OCI-LY7 (cell line): Measurements from ENCODE around the gene DAPK2. TPM values are rescaled to one million over a fixed set of nuclear protein-coding genes. Genes with fewer than 3 reads are reported as not detected.

Experiments
- BruUV-seq: library from RNA; stranded (reverse); fragments of 400-500 nt; replicated peaks from 2 replicates; lab custom pipeline; 2021; lab: Mats Ljungman, UMichigan
- CTCF ChIA-PET: fragments of 300-600 bp; sonication (Branson Sonifier 250); formaldehyde crosslinking; loops from one replicate; lab custom pipeline; 2022; ENCODE audit warnings: antibody characterized with exemption; ENCODE audit not compliant: unreplicated experiment; lab: Charles Lee
- POLR2A ChIA-PET: fragments of 300-600 bp; sonication (Branson Sonifier 250); formaldehyde crosslinking; loops from one replicate; lab custom pipeline; 2022; ENCODE audit warnings: antibody characterized with exemption; lab: Charles Lee
- DNase-seq: peaks from one replicate; pipeline ENCODE4 v3.0.0-alpha.2; 2015; ENCODE audit warnings: low spot score
- H2AFZ ChIP-seq: fragments of 200-600 bp; sonication (generic), shearing (Covaris generic); 2 replicates; pipeline ENCODE4 v1.6.1; 2014; ENCODE audit warnings: mild to moderate bottlenecking, antibody characterized with exemption, low read length, moderate library complexity
- H3K27ac ChIP-seq: fragments of 200-600 bp; sonication (generic); 2 replicates; pipeline ENCODE4 v1.5.1; 2014; ENCODE audit warnings: mixed run types, low read depth, mild to moderate bottlenecking, moderate library complexity, low read length, inconsistent platforms; ENCODE audit not compliant: poor library complexity, severe bottlenecking
- H3K36me3 ChIP-seq: fragments of 200-600 bp; sonication (generic); 2 replicates; pipeline ENCODE4 v1.6.1; 2014; ENCODE audit warnings: mild to moderate bottlenecking, antibody characterized with exemption, low read length, moderate library complexity, mixed read lengths; ENCODE audit not compliant: insufficient read depth
- H3K4me1 ChIP-seq: fragments of 200-600 bp; sonication (generic); 2 replicates; pipeline ENCODE4 v1.5.1; 2014; ENCODE audit warnings: mild to moderate bottlenecking, low read length; ENCODE audit not compliant: insufficient read depth, poor library complexity, severe bottlenecking
- H3K4me2 ChIP-seq: fragments of 200-600 bp; sonication (generic); 2 replicates; pipeline ENCODE4 v1.6.1; 2014; ENCODE audit warnings: mild to moderate bottlenecking, low read length
- H3K4me3 ChIP-seq: fragments of 200-600 bp; sonication (generic); 2 replicates; pipeline ENCODE4 v1.5.1; 2014; ENCODE audit warnings: mild to moderate bottlenecking, low read depth, low read length; ENCODE audit not compliant: poor library complexity, severe bottlenecking
- H3K79me2 ChIP-seq: fragments of 200-600 bp; sonication (generic); 2 replicates; pipeline ENCODE4 v1.6.1; 2016; ENCODE audit warnings: low read depth, mild to moderate bottlenecking, low read length, moderate library complexity, mixed read lengths; ENCODE audit not compliant: insufficient read depth
- H3K9me2 ChIP-seq: fragments of 200-600 bp; sonication (generic); 2 replicates; pipeline ENCODE4 v1.6.1; 2016; ENCODE audit warnings: mild to moderate bottlenecking, low read length, mixed read lengths; ENCODE audit not compliant: insufficient read depth
- H3K9me3 ChIP-seq: fragments of 200-600 bp; sonication (generic); 2 replicates; pipeline ENCODE4 v1.6.1; 2014; ENCODE audit warnings: mild to moderate bottlenecking, mixed run types, low read length, mixed read lengths
- H4K20me1 ChIP-seq: fragments of 200-600 bp; sonication (generic); 2 replicates; pipeline ENCODE4 v1.6.1; 2014; ENCODE audit warnings: mild to moderate bottlenecking, antibody characterized with exemption, low read length, moderate library complexity, mixed read lengths; ENCODE audit not compliant: insufficient read depth
- EZH2phosphoT487 ChIP-seq: fragments of 200-600 bp; sonication (generic); IDR thresholded peaks from 2 replicates; pipeline ENCODE4 v1.6.1; 2018; ENCODE audit warnings: low read depth, borderline replicate concordance, mild to moderate bottlenecking, mixed run types, antibody characterized with exemption, low read length, moderate library complexity, mixed read lengths
- intact Hi-C: fragments of 100-400 bp; cut with micrococcal nuclease; formaldehyde crosslinking; loops from one replicate; pipeline ENCODE4 v1.10.0; 2022; ENCODE audit not compliant: unreplicated experiment
- total RNA-seq, 2 experiments: library from RNA; depleted of rRNA in 1 of 2; stranded (reverse); fragments of >200 nt in 1 of 2; shearing (Covaris generic) in 1 of 2; gene quantifications; 2 replicates each; pipeline ENCODE4 v1.2.3, GENCODE V29; 2014 to 2022
- TF ChIP-seq, protein P1 (sequence below): fragments of 200-600 bp; sonication (generic); conservative IDR thresholded peaks from 2 replicates; pipeline ENCODE4 v1.5.1; 2014; ENCODE audit warnings: mild to moderate bottlenecking, antibody characterized with exemption, low read length, moderate library complexity, mixed read lengths

Gene DAPK2
- total RNA-seq, 2 experiments from 2014 or later = 0.36 to 1.2 TPM

DNA sequence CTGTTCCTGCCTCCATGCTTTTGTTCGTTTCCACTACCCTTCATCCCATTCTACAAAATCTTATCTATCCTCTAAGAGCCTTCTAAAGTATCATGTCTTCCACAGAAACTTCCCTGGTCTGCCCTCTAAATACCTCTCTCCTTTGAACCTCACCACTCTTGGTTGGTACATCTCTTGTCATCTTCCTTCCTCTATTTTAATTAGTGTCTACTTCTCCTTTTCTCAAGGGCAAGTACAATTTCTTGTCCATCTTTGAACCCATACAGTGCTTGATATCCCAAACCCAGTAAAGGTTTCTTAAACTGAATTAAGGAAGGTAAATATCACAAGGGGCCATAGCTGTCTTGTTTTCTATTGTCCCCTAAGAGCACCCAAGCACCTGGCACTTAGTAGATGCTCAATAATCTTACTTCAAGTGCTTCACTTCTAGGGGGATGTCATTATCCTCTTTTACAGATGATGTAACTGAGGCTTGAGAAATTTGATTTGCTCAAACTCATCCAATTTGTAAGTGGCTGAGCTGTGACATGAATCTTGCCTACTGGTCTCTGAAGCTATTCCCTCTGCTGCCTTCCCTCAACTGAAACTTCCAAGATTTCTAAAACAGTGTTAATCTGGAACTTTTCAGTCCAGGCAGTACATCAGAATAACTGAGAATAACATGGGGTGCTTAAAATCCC, 2.6 kb upstream of the DAPK2 start:
- Histone ChIP-seq H3K4me3 (no peak overlapping the region), H3K79me2 (no peaks in the 10 kb centered on the region), H3K27ac (no peak overlapping the region), H3K9me2 (no peaks in the 10 kb centered on the region), H3K4me2 (no peak overlapping the region), H3K4me1 (peaks cover 31% of the 10 kb centered on the region), H2AFZ (no peak overlapping the region), H4K20me1 (no peaks in the 10 kb centered on the region), H3K9me3 (no peaks in the 10 kb centered on the region), H3K36me3 (no peaks in the 10 kb centered on the region)
- ChIA-PET CTCF (no interaction called here), POLR2A (interaction anchor here (0.5 kb wide), 1 partner anchor 116 kb away, joined by 3 read pairs; no protein-coding TSS in a partner anchor)
- DNase-seq = peak; percentile 14
- TF ChIP-seq, protein P1, sequence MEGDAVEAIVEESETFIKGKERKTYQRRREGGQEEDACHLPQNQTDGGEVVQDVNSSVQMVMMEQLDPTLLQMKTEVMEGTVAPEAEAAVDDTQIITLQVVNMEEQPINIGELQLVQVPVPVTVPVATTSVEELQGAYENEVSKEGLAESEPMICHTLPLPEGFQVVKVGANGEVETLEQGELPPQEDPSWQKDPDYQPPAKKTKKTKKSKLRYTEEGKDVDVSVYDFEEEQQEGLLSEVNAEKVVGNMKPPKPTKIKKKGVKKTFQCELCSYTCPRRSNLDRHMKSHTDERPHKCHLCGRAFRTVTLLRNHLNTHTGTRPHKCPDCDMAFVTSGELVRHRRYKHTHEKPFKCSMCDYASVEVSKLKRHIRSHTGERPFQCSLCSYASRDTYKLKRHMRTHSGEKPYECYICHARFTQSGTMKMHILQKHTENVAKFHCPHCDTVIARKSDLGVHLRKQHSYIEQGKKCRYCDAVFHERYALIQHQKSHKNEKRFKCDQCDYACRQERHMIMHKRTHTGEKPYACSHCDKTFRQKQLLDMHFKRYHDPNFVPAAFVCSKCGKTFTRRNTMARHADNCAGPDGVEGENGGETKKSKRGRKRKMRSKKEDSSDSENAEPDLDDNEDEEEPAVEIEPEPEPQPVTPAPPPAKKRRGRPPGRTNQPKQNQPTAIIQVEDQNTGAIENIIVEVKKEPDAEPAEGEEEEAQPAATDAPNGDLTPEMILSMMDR = no peak
- no peak for TF ChIP-seq EZH2phosphoT487
- intact Hi-C loops = no loop called here
- no TSS peak for BruUV-seq

DNA sequence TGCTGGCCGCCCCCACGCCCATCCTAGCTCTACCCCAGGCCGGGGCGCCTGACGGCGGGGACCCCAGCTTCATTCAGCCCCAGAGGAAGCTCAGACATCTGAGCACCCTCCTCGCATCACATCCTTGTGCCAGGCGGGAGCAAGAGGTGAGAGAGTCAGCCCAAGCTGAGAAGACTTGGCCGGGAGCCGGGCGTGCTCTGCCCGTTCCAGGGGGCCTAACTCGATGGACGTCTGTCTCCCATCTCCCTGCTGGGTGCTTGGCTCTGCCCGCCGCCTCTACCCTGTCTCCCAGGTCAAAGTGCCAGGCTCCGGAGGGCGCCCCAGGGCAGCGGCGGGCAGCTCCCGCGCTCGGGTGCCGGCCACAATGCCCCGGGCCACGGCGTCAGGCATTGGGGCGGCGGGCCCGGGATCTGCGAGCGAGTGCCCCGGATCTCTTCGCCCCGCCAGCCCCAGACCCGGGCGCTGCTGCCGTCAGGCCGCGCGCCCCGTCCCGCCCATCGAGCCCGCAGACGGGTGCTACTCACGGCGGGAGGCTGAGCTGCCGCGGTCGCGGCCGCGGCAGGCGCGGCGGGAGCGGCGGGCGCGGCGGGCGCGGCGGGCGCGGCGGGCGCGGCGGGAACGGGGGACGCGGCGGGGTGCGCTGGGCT, 388 bp downstream of the DAPK2 start:
- Histone ChIP-seq H3K4me3 (peak overlapping the region; percentile 47), H3K9me2 (no peaks in the 10 kb centered on the region), H2AFZ (no peak overlapping the region), H3K79me2 (no peaks in the 10 kb centered on the region), H3K36me3 (no peaks in the 10 kb centered on the region), H3K4me1 (peaks cover 32% of the 10 kb centered on the region), H4K20me1 (no peaks in the 10 kb centered on the region), H3K9me3 (no peaks in the 10 kb centered on the region), H3K27ac (no peak overlapping the region), H3K4me2 (peak overlapping the region; percentile 60; the same call in 1 of the 2 replicates)
- no TSS peak for BruUV-seq
- ChIA-PET POLR2A (no interaction called here), CTCF (interaction anchor here (1.6 kb wide), 1 partner anchor 101 kb away, joined by 7 read pairs; no protein-coding TSS in a partner anchor)
- DNase-seq = no peak
- no peak for TF ChIP-seq EZH2phosphoT487
- TF ChIP-seq, protein P1 = no peak
- intact Hi-C loops = no loop called here

DNA sequence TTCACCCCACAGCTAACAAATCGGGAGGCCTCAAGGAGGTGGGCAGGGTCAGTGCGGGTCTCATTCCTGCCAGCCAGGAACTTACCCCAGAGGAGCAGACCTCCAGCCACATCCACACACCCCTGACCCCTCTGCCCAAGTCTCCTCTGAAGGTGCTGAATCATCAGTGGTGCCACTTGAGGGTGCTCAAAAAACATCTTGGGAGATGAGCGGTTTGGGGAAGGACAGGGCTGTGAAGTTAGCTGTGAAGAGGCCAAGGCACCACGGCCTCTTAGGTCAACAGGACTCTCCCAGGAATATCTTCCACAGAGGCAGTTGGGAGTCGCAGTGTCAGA, 1.2 kb downstream of the DAPK2 start:
- ChIA-PET POLR2A (no interaction called here), CTCF (interaction anchor here (1.6 kb wide), 1 partner anchor 100 kb away, joined by 7 read pairs; no protein-coding TSS in a partner anchor)
- intact Hi-C loops = no loop called here
- Histone ChIP-seq H4K20me1 (no peaks in the 10 kb centered on the region), H3K9me3 (no peaks in the 10 kb centered on the region), H2AFZ (peak overlapping the region; percentile 49; the same call in 1 of the 2 replicates), H3K4me3 (no peak overlapping the region), H3K9me2 (no peaks in the 10 kb centered on the region), H3K4me2 (peak overlapping the region; percentile 48), H3K4me1 (peaks cover 26% of the 10 kb centered on the region), H3K36me3 (no peaks in the 10 kb centered on the region), H3K79me2 (no peaks in the 10 kb centered on the region), H3K27ac (peak overlapping the region; percentile 28)
- TF ChIP-seq EZH2phosphoT487 = no peak
- TF ChIP-seq, protein P1 = no peak
- no TSS peak for BruUV-seq
- DNase-seq = no peak
